Activated CD4-positive, alpha-beta T cell treated with anti-CD3 and anti-CD28 coated beads, Interleukin-2, Interleukin-4, amounts not matched to agents 100 ng/mL and 50 ng/mL, durations not matched to agents 16 hours and 8 hours (primary cell): ENCODE data around the gene LRRC2.
"Not testable (repeated sequence)": the region's sequence is repeated elsewhere in the genome, so short reads cannot be mapped to it uniquely, and the experiment has no call there.

Source experiments
- DNase-seq: peaks from one replicate; pipeline ENCODE4 v3.0.0-alpha.2; 2020; ENCODE audit warnings: low spot score

LRRC2 gene

DNA sequence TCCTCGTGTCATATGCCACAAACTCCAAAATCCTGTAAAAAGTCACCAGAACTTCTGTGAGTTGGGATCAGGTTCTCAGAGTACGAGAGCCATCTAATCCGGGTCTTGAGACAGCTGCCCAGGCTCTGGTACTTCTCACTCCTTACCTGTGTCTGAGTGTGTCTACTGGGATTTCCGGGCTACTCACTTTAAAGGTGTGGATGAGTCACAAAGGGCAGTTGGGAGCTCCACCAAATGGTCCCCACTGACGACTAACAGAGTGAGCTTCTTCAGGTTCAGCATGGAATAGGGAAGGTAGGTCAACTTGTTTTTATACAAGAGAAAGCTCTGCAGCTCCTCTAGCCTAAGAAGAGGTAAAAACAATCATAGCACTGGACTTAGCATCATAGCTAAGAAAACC is 38.9 kb downstream of the LRRC2 start:
- no peak for DNase-seq

DNA sequence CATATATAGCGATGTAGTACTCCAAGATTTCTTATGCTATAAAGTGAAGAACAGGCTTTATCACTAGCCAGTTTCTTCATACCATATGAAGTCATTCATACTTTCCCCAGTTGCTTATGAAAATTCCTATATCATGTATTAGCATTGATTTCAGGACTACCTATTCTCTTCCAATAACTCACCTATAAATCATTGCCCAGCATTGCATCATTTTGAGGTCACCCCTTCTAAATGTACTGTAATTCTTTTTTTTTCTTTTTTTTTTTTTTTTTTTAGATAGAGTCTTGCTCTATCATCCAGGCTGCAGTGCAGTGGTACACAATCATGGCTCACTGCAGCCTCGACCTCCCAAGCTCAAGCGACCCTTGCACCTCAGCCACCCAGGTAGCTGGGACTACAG is 41.3 kb downstream of the LRRC2 start:
- DNase-seq, result no peak

DNA sequence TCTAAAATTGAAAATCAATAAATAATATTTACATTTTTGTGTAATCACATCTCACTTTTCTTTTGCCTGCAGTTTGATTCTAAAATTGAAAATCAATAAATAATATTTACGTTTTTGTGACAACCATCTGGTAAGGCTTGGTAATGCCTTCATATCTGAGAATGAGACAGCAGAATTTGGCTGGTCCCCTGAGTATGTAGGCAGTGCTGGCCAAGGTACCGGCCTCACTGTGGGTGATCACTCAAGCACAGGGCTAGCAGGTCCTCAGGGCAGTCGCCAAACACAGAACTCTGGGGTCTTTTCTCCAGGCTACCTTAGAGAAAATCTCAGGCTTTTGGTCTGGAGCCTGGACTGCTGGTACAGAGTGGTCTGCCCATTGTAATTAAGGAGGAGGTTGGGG is 42.1 kb downstream of the LRRC2 start:
- DNase-seq, result no peak

DNA sequence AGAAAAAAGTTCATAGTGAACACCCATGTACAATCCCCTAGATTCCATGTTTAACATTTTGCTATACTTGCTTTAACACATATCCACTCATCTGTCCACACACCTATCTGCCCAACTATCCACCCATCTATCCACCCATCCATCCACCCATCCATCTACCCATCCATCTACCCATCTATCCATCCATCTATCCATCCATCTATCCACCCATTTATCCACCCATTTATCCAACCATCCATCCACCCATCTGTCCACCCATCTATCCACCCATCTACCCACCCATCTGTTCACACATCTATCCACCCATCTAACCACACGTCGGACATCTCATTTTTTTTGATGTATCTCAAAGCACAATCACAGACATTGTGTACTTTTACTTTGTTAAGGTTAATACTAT is 42.5 kb downstream of the LRRC2 start:
- DNase-seq, result no peak

DNA sequence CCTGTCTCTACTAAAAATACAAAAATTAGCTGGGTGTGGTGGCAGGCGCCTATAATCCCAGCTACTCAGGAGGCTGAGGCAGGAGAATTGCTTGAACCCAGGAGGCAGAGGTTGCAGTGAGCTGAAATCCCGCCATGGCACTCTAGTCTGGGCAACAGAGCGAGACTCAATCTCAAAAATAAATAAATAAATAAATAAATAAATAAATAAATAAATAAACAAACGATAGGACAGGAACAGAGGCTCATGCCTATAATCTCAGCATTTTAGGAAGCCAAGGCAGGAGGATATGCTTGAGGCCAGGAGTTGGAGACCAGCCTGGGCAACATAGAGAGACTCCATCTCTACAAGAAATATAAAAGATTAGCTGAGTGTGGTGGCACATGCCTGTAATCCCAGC is 43.9 kb downstream of the LRRC2 start:
- DNase-seq, result not testable (repeated sequence)

DNA sequence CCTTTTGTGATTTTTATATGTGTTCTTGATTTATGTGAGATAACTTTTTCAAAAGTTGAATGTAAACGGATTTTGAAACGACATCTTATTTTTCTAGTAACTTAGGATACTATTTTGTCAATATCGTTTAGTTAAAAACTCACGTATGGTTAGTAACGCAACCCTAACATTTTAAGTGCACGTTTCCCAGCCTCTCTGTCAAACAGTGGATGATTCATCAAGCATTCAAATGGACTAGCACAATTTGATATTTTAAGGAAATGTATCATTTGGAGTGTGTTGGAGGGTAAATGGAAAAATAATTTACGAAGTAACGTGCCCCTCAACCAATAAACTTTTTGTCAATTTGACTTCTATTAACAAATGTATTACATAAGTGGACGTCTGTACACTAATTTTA is 45.0 kb downstream of the LRRC2 start:
- no peak for DNase-seq

DNA sequence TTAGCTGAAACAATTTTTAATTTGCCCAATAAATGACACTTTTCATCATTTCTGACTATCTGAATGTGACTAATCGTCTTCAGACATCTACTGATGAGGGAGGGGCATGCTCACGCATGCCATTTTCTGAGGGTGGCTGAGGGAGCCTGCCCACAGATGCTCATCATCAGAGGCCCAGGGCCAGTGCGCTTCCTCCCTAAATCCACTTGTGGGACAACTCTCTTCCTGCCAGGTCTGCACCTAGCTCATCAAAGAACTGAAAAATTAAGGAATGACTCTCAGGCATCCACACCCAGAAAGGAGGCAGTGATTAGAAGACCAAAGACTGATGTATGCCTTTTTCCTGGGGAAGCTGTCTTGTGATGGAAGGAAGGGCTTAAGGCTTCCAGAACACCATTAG is 45.6 kb downstream of the LRRC2 start:
- no peak for DNase-seq

DNA sequence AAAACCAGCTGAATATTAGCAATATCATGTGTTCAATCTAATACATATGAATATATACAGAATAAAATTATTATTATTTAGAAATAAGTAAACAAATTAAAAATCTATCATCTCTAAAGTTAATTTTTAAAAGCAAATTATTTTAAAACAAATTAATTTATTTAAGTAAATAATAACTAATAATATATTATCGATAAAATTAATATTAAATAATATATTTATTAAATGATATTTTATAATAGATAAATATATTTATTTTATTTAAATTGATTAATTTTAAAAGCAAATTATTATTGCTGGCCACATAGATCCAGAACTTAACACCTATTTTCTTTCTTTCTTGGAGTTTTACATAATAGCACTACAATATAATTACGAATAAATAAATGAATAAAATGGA is 46.1 kb downstream of the LRRC2 start:
- DNase-seq, result no peak

DNA sequence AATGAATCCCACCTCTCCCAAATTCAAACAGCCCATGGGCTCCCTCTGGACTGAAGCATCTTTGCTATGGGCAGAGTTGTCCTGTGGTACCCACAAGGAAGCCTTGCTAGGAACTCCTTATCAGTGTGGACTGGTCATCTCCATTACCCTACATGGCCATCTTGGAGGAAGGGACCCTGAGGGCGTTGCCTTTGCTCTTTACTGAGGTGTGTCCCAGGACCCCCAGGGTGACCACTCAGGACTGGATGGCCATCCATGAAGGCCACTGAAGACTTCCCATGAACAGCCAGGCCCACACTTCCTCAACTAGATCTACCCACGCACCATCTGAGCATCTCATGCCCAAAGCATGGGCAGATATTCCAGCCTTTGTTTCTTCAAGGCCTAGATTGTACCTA is 48.3 kb downstream of the LRRC2 start:
- no peak for DNase-seq

DNA sequence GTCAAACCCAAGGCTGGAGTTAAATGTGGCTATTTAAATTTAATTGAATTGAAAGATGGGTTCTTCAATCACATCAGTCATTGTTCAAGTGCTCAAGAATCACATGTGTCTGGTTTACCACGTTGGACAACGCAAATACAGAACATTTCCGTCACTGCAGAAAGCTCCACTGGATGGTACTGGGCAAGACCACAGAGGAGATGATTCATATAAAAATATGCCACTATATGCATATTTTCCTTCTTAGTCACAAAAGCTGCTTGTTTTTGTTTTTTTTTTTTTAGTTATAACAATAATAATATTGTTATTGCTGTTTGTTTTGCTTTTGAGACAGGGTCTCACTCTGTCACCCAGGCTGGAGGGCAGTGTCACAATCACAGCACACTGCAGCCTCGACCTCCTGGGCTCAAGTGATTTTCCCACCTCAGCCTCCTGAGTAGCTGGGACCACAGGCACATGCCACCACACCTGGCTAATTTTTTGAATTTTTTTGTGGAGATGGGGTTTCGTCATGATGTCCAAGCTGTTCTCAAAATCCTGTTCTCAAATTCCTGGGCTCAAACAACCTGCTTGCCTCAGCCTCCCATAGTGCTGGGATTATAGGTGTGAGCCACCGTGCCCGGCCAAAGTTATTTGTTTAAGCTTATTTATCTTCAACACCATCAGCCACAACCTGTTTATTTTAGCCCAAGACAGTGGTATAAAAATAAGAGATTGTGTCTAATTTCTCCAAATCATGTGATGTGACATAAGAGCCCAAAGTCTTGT is 48.9 kb downstream of the LRRC2 start:
- peak; percentile 41 for DNase-seq

DNA sequence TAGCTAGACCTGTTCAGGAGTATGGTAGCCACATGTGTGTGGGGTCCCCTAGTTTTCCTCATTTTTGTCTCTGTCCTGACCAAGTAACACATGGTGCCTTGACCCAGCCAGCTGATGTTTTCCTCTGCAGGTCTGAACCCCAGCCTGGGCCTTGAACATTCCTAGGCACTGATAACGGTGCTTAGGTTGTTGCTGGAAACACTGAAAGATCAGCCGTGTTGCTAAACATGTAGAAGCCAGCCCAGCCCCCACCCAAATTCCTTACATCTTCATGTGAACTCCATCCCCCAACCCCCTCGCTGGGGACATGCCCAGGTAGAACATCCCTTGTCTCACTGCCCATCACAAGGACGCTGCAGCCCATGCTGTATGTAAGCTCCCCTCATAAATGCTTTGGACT is 49.6 kb downstream of the LRRC2 start:
- no peak for DNase-seq

DNA sequence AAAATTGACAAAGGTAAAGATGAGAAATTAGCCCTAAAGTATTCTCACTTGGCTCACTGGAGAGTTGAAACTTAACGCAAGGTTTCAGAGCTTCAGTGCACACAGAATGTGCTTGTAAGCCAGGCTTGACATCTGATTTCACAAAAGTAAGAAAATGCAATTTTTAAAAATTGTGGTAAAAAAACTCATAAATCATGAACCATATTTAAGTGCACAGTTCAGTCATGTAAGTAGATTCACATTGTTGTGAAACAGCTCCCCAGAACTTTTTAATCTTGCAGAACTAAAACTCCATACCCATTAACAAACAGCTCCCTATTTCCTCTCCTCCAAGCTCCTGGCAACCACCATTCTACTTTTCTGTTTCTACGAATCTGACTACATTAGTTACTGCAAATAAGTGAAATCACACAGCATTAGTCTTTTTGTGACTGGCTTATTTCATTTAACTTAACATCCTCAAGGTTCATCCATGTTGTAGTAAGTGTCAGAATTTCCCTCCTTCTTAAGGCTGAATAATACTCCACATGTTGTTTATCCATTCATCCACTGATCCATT is 53.8 kb downstream of the LRRC2 start:
- DNase-seq, result no peak

DNA sequence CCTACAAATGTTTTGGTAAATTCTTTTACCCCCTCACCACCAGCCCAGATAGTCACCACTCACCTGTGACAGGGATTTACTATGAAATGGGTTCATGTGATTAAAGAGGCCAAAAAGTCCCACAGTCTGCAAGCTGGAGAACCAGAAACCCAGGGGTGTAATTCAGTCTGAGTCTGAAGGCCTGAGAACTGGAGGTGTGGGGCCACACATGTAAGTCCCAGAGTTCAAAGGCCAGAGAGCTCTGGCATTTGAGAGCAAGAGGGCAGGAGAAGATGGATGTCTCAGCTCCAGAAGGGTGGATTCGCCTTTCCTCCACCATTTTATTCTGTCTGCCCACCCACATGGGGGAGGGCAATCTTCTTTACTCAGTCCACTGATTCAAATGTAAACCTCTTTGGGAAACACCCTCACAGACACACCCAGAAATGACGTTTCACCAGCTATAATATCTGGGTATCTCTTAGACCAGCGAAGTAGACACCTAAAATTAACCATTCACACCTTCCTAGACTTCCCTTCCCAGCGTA is 56.4 kb downstream of the LRRC2 start:
- no peak for DNase-seq

DNA sequence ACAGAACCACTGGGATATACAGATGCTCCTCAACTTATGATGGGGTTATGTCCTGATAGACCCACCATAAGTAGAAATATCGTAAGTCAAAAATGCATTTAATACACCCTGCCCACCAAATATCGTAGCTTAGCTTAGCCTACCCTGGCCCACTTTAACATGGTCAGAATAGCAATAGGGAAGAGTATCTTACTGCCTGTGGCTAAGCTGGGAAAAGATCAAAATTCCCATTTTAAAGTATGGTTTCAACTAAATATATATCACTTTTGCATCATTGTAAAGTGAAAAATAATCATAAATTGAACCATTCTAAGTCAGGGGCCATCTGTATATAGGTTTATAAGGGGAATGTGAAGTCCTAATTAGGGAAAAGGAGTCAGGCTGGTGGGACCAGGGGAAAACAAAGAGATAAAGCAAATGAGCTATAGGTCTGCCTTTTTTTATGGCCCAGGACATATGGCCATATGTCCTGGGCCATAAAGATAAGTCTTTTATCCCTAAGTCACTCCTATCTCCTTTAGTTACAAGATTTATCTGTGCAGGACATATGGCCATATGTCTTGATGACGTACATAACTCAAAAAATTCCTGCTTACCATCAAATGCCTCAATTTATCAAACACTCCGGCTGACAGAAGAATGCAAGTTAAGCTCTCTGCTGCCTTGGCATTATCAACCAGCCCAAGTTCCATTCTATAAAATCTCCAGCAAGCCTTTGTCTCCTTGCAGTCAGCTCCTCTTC is 57.1 kb downstream of the LRRC2 start:
- DNase-seq, result no peak

DNA sequence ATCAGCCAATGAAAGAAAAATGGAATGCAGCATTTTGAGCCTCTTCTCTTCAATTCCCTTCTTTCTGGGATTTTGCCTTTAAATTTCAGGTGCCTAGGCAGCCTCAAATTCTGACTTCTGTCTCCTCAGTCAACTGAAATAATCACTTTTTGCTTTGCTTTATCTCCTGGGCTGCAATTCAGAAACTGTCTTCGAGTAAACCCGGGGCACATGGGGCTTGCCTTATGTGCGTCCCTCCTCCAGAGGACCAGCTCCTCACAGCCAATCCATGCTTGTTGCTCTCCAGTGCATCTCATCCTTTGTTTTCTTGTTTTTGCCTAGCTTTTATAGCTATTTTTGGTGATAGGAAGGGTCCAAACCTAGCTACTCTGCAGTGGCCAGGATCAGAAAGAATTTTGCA is 59.6 kb downstream of the LRRC2 start:
- no peak for DNase-seq

DNA sequence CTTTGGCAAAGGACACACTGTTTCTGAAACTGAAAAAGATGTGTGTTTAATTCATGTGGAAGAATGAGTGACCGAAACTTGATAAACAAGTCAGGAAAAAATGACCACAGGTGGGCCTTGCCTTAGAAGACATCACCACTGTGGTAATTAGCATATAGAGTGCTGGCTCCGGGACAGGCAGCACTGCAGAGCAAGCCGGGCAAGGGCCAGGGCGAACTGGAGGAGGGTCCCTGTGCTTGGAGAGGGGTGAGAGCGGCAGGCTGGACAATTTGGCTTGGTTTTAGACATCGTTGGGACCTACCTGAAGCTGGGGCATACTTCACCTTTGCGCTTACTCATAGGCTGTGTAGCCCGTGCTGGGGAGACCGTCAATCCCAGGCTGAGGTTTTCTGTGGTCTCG is 60.1 kb downstream of the LRRC2 start:
- DNase-seq, result no peak

DNA sequence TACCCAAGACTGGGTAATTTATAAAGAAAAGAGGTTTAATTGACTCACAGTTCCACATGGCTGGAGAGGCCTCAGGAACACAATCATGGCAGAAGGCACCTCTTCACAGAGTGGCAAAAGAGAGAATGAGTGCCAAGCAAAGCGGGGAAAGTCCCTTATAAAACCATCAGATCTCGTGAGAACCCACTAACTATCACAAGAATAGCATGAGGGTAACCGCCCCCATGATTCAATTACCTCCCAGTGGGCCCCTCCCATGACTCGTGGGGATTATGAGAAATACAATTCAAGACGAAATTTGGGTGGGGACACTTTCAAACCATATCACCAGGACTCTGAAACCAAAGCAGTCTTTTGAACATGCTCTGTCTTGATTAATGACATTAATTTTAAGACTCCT is 61.3 kb downstream of the LRRC2 start:
- peak; percentile 6 for DNase-seq

DNA sequence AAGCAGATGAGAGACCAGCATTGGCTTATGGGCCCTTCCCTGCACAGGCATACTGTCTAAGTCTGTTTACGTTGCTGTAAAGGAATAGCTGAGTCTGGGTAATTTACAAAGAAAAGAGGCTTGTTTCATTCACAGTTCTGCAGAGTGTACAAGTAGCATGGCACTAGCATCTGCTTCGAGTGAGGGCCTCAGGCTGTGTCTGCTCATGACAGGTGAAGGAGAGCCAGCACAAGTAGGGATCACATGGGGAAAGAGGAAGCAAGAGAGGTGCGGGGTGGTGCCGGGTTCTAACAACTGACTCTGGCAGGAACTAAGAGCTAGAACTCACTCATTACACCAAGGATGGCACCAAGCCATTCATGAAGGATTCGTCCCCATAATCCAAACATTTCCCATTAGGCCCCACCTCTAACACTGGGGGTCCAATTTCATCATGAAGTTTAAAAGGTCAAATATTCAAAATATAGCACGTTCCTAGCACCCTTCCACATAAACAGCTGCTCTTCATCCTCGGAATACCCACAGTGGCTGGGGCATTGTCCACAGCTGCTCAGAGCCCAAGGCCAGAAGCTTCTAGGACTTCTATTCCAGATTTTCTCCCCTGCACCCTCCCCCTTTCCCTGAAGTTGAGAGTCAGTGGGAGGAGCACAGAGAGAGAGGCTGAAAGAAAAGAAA is 62.8 kb downstream of the LRRC2 start:
- DNase-seq, result no peak

DNA sequence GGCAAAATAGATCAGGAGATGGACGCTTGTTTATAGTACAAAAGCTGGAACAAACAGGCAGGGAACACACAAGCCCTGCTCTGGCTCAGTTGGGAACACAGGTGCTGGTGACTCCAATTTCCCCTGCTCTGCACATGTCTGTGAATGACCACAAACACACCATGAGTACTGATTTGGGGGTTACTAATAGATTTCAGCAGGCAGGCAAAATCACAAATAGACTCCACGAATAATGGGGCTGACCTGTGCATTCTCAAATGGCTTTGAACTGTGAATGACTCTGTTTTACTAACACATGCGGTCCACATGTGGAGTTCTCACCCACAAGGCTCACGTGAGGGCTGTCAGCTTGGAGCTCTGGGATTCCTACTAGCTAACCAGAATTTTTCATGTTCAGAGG is 64.4 kb downstream of the LRRC2 start:
- no peak for DNase-seq

DNA sequence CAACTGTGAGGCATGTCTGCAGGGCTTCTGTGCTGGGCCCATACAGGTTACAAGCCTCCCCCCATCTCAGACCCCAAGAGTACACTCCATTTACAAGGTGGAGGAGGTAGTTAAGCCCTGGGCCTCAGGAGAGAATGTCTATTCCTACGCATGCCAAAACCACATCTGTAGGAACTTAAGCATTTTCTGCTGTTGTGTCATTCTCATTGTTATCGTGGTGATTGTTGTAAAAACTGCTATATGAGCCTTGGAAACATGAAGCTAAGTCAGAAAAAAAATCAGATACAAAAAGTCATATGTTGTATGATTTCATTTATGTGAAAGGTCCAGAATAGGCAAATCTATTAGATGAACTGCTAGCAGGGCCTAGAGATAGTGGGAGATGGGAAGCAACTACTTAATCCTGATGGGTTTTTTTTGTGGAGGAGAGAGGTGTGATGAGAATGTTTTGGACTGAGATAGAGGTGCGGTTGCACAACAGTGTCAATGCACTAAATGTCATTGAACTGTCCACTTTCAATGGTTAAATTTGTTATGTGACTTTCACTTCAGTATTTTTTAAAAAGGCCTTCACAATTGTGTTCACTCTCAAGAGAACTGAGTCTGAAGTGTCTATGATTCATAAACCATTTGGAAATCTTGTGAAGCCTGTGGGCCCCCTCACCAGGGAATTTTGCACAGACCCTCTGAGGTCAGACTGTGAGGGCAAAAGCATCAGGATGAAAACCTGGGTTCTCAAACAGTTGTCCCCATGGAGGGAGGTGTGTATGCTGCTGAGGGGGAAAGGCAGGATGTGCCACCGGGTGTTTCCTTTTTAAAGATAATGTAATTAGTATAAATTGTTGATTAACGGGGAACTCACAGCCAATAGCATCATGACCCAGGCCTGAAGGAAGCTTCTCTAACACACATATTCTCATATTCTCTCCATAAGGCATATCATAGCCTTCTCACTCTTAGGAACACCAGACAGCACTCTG is 65.2 kb downstream of the LRRC2 start:
- DNase-seq, result no peak

DNA sequence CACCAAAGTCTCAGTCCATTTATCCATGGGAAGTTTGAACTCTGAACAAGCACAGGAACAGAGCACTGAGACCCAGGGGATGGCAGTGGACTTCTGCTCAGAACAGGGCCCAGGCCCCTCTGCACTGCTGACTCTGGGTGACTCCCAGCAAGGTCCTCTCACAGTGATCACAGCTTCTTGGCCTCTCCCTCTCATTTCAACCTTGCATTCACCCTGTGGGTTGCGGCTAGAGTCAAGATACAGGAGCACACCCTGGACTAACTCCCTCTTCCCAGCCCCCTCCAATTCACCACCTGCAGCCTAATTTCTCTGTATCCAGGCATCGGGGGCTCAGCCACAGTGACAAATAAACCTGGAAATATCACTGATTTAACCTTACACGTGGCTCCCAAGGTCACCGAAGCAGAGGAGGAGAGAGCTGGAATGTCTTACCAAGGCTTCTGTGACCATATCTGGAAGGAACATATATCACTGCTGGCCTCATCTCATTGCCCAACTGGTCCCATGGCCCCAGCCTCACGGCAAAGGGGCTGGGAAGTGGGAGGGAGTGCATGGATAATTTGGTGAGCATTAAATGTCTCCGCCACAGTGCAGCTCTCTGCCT is 67.1 kb downstream of the LRRC2 start:
- no peak for DNase-seq
